Measurements from ENCODE around the gene ZNF519.
"Not testable (repeated sequence)": the region's sequence is repeated elsewhere in the genome, so short reads cannot be mapped to it uniquely, and the experiment has no call there.

- not testable (repeated sequence) for TF ChIP-seq ELF4 (IDR thresholded peaks at IDR 0.05); BHLHE40 (IDR thresholded peaks at IDR 0.05; ENCODE audit: borderline replicate concordance); ARNT (IDR thresholded peaks at IDR 0.05); NFRKB (IDR thresholded peaks at IDR 0.05); CTBP1 (IDR thresholded peaks at IDR 0.05; ENCODE audit: borderline replicate concordance); SP1 (IDR thresholded peaks at IDR 0.05); ZNF384 (IDR thresholded peaks at IDR 0.05); TARDBP (IDR thresholded peaks at IDR 0.05); LEF1 (IDR thresholded peaks at IDR 0.05; ENCODE audit: borderline replicate concordance); SUZ12 (IDR thresholded peaks at IDR 0.05); FOXK2 (IDR thresholded peaks at IDR 0.05)
These were observed 43.2 kb upstream of the ZNF519 start for GRCh38 chr18:14175404-14175803.
